ENCODE data around the gene ACBD6. TPM values are rescaled to one million over a fixed set of nuclear protein-coding genes. Genes with fewer than 3 reads are reported as not detected.

The ACBD6 gene
- total and polyA plus RNA-seq, 2 donors (not counting 1 experiment from before 2014, with no cell fraction given) = 52.9 to 80.9 TPM

- intact Hi-C loops (cut with micrococcal nuclease) = no loop called here
- Mint-ChIP-seq H3K4me3 (no peak overlapping the region), H3K4me1 (peaks cover 9% of the 10 kb centered on the region), H3K9me3 (ENCODE audit: insufficient read depth) (no peaks in the 10 kb centered on the region), H3K27ac (no peak overlapping the region), H3K27me3 (no peaks in the 10 kb centered on the region)
- WGBS (ENCODE audit: insufficient coverage) = no CpG with 5 or more reads among the region's 1 CpG
- ATAC-seq (ENCODE audit: low read depth) = no peak
- Histone ChIP-seq H3K36me3 (replicated peaks in 1 of 2; ENCODE audit: control extremely low read depth in 1 of 2, control insufficient read depth in 1 of 2, extremely low read depth in 1 of 2, insufficient read depth in 2 of 2, low read length in 1 of 2) (peaks cover 0 to 3% of the 10 kb centered on the region in 2 experiments), H3K4me2 (replicated peaks; ENCODE audit: low read depth, low read length, poor library complexity, severe bottlenecking) (no peak overlapping the region), H3K9me3 (ENCODE audit: control extremely low read depth in 1 of 3, control insufficient read depth in 2 of 3, insufficient read depth in 1 of 3, low read length in 2 of 3) (no peaks in the 10 kb centered on the region), H2AFZ (ENCODE audit: insufficient read depth, low read depth, low read length, poor library complexity, severe bottlenecking) (no peak overlapping the region), H3K4me3 (ENCODE audit: control extremely low read depth in 1 of 5, extremely low read depth in 1 of 5, insufficient read depth in 1 of 5, low read depth in 2 of 5, low read length in 4 of 5) (no peak overlapping the region), H3K27ac (ENCODE audit: low read length in 2 of 2) (no peak overlapping the region), H3K4me1 (ENCODE audit: control insufficient read depth in 2 of 2, insufficient read depth in 2 of 2, low read length in 2 of 2) (no peaks in the 10 kb centered on the region), H3K9ac (ENCODE audit: low read length) (no peak overlapping the region), H3K27me3 (replicated peaks in 1 of 4; ENCODE audit: control extremely low read depth in 1 of 4, control insufficient read depth in 3 of 4, insufficient read depth in 4 of 4, low read length in 3 of 4) (no peaks in the 10 kb centered on the region), H3K79me2 (ENCODE audit: control insufficient read depth, insufficient read depth, low read length) (no peaks in the 10 kb centered on the region), H4K20me1 (ENCODE audit: control insufficient read depth, insufficient read depth, low read length, poor library complexity, severe bottlenecking) (no peaks in the 10 kb centered on the region)
- TF ChIP-seq EZH2 (IDR thresholded peaks at IDR 0.05; ENCODE audit: borderline replicate concordance, insufficient read depth, low read depth, low read length, poor library complexity, severe bottlenecking) = no peak
- TF ChIP-seq CTCF (IDR thresholded peaks at IDR 0.05) = no peak
- DNase-seq = no peak
- ChIA-PET CTCF (no interaction called here), POLR2A (no interaction called here)
These were observed 158.2 kb downstream of the ACBD6 start for GRCh38 chr1:180343921-180344769.

GRCh38 chr1:180327089-180327488 lies 175.3 kb downstream of the ACBD6 start:
- H4K20me1 ChIP-seq (ENCODE audit: control insufficient read depth, insufficient read depth, low read length, poor library complexity, severe bottlenecking) = peaks cover 13% of the 10 kb centered on the region
- ATAC-seq (ENCODE audit: low read depth) = no peak
- H3K27me3 Mint-ChIP-seq = no peaks in the 10 kb centered on the region
- no peak for DNase-seq
- no peaks in the 10 kb centered on the region for H3K27me3 ChIP-seq (replicated peaks in 1 of 4; ENCODE audit: control extremely low read depth in 1 of 4, control insufficient read depth in 3 of 4, insufficient read depth in 4 of 4, low read length in 3 of 4)
- no peak overlapping the region for H3K27ac Mint-ChIP-seq
- no peaks in the 10 kb centered on the region for H3K4me1 ChIP-seq (ENCODE audit: control insufficient read depth in 2 of 2, insufficient read depth in 2 of 2, low read length in 2 of 2)
- CTCF ChIA-PET = no interaction called here
- peaks cover 3 to 16% (median 3%) of the 10 kb centered on the region in 3 donors for H3K9me3 ChIP-seq (ENCODE audit: control extremely low read depth in 1 of 3, control insufficient read depth in 2 of 3, insufficient read depth in 1 of 3, low read length in 2 of 3)
- H3K79me2 ChIP-seq (ENCODE audit: control insufficient read depth, insufficient read depth, low read length) = peaks cover 2% of the 10 kb centered on the region
- H2AFZ ChIP-seq (ENCODE audit: insufficient read depth, low read depth, low read length, poor library complexity, severe bottlenecking) = no peak overlapping the region
- TF ChIP-seq EZH2 (IDR thresholded peaks at IDR 0.05; ENCODE audit: borderline replicate concordance, insufficient read depth, low read depth, low read length, poor library complexity, severe bottlenecking) (no peak), CTCF (IDR thresholded peaks at IDR 0.05) (no peak)
- H3K27ac ChIP-seq (ENCODE audit: low read length in 2 of 2) = no peak overlapping the region
- no peak overlapping the region for H3K4me3 ChIP-seq (ENCODE audit: control extremely low read depth in 1 of 5, extremely low read depth in 1 of 5, insufficient read depth in 1 of 5, low read depth in 2 of 5, low read length in 4 of 5)
- POLR2A ChIA-PET = no interaction called here
- no peaks in the 10 kb centered on the region for H3K4me1 Mint-ChIP-seq
- H3K9ac ChIP-seq (ENCODE audit: low read length) = no peak overlapping the region
- 100% methylated on average over 4 of the region's 6 CpGs for WGBS (ENCODE audit: insufficient coverage)
- no peak overlapping the region for H3K4me3 Mint-ChIP-seq
- peaks cover 11% of the 10 kb centered on the region for H3K9me3 Mint-ChIP-seq (ENCODE audit: insufficient read depth)
- H3K36me3 ChIP-seq (replicated peaks in 1 of 2; ENCODE audit: control extremely low read depth in 1 of 2, control insufficient read depth in 1 of 2, extremely low read depth in 1 of 2, insufficient read depth in 2 of 2, low read length in 1 of 2) = peaks cover 0 to 1% of the 10 kb centered on the region in 2 experiments
- H3K4me2 ChIP-seq (replicated peaks; ENCODE audit: low read depth, low read length, poor library complexity, severe bottlenecking) = no peak overlapping the region
- intact Hi-C loops (cut with micrococcal nuclease) = no loop called here

Measured in B cell (primary cell).